T-helper 9 cell (primary cell): ENCODE data around the gene SIL1.
"Not testable (repeated sequence)": the region's sequence is repeated elsewhere in the genome, so short reads cannot be mapped to it uniquely, and the experiment has no call there.

ENCODE experiments used
- DNase-seq: peaks from one replicate; pipeline ENCODE4 v3.0.0-alpha.2; 2020

SIL1 gene

DNA sequence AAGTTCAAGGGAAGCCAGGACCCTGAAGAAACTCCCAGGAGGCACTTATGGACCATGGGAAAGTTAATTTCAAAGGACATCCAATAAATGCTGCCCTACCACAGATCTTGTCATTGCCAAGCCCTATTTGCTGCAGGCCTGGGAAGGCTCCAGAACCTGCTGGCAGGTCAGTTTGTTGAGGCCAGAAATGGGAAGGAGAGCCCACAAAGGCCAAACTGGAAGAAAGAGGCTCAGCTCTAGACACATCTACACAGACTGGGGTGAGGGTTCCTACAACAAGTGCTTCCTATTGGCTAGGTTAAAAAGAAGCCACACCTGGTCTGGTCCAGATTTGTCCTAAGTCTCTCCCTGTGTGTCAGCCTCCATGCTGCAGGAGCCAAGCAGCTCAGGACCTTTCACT lies 94.4 kb downstream of the SIL1 start:
- no peak for DNase-seq

DNA sequence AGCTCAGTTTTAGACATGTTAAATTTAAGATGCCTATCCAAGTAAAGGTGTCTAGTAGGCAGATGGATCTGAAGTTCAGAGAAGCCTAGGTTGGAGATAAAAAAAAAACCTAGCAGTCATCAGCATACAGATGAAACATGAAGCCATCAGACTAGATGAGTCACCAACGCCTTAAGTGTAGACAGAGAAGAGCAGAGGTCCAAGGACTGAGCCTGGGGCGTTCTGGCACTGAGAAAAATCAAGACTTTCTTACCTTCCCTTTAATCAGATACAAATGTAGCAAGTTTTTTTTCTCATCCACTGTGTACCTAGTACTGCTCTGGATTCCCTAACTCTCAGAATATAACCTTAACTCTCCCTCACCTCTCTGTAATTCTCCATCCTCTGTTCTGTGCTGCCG lies 97.3 kb downstream of the SIL1 start:
- DNase-seq, result no peak

DNA sequence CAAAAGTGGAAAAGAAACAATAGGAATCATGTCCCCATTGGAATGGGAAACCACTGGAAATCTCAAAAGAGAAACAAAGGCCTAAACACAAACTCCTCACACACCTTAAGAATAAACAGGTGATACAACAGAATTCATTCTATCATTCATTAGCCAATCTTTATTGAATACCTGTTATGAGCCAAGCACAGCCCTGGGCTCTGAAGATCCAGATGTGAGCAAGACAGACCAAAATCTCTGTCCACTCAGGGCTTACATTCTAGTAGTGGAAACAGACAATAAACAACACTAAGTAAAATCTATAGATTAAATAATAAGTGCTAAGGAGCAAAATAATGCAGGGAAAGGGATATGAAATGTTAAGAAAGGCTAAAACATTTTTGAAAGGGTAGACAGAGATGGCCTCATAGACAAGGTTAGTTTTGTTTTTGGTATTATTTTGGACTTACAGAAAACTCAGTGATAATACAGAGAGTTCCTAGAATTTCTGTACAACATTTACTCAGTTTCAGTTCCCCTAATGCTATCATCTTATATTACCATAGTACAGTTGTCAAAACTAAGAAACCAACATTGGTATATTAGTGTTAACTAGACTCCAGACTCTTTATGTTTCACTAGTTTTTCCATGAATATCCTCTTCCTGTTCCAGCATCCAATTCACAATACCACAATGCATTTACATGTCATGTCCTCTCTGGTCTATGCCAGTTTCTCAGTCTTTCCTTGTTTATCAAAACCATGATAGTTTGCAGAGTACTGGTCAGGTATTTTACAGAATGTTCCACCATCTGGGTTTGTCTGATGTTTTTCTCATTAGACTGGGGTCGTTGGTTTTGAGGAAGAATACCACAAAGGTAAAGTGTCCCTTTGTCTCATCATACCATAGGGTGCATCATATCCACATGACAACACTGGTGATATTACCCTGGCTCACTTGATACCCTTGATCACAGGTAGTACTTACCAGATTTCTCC lies 103.7 kb downstream of the SIL1 start:
- DNase-seq, result no peak

DNA sequence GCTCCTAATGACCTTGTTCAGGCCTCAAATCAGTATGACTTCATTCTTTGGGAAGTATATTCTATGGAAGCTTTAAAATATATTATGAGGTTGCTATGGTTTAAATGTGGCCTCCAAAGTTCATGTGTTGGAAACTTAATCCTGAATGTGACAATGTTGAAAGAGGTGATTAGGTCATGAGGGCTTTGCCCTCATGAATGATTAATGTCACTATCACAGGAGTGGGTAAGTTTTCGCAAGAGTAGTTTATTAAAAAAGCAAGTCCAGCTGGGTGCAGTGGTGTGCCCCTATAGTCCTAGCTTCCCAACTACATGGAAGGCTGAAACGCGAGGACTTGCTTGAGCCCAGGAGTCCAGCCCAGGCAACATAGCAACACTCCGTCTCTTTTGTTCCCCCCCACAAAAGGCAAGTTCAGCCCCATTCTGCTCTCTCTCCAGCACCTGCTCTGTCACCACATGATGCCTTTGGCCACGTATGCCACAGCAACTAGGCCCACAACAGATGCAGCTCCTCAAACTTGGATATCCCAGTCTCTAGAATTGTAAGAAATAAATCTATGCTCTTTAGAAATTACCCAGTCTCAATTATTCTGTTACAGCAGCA lies 105.3 kb downstream of the SIL1 start:
- no peak for DNase-seq

DNA sequence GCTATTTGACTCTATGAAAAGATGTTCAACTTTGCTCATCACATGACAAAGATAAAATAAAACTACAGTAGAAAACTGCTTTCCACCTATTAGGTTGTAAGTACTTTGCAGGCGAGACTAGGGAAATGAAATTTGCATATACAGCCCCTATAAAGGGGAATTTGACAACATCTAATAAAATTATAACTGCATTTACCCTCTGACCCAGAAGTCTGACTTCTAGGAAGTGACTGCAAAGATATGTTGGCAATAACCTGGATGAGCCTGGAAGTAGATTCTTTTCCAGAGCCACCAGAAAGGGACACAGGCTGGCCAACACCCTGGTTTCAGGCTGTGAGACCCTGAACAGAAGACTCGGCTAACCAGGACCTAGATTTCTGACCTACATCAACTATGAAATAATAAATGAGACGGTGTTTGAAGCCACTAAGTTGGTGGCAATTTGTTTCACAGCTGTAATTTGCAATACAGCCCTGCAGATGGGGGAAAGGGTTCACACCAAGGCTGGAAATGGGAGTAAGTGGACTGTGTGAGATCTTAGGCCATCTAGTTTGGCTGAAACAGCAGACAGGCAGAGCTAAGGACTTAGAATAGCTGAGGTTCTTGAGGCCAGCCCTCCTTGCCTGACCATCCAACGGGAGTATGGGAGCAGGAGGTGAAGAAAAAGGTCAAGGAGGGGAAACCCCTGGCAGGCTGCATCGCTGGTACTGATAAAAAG lies 106.6 kb downstream of the SIL1 start:
- DNase-seq, result no peak

DNA sequence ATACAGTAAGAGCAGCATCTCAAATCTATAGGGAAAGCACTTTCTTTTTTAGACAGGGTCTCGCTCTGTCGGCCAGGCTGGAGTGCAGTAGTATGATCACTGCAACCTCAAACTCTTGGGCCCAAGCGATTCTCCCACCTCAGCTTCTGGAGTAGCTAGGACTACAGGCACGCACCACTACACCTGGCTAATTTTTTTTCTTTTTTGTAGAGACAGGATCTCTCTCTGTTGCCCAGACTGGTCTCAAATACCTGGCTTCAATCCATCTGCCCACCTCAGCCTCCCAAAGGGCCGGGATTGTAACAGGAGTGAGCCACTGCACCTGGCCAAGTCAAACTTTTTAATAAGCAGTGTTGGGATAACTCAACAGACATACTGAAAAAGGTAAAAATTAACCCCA lies 107.6 kb downstream of the SIL1 start:
- no peak for DNase-seq

DNA sequence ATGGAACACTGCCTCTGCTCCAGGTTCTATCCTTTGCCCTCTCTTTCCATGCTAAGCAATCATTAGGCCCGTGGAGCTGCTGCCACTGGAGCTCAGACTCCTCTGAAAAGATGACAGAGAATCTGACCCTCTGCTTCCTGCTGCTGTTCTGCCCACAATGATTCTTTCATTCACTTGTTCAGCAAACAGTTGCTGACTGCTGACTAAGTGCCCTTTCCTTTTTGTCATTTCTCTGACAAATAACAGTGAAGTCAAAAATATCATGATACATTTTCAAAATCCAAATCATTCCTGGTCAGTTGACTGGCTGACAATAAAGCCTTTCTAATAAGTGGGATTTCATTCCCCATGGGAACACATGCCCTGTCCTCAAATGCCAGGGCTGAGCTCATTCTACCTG lies 110.1 kb downstream of the SIL1 start:
- DNase-seq, result no peak

DNA sequence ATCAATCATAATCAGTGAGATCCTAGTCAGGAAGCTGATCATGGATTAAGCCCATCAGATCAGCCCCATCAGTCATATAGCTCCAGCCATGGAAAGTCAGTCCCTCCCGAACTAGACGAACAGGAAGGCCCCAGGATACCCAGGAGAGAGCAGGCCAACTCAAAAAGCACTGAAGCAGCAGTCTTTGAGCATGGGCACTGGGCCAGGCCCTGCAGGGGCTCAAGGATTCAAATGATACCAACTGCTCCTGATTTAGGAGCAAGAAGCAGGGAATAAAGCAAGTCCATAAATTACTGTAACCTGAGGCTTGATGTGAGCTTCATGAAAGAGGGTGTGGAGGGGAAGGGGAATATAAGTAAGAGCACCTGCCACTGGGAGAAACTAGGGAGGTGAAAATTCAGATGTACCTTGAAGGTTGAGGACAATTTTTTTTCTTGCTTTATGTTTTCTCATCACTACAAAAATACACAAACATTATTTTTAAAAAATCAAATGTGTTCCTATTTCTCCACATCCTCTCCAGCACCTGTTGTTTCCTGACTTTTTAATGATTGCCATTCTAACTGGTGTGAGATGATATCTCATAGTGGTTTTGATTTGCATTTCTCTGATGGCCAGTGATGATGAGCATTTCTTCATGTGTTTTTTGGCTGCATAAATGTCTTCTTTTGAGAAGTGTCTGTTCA lies 115.2 kb downstream of the SIL1 start:
- no peak for DNase-seq

DNA sequence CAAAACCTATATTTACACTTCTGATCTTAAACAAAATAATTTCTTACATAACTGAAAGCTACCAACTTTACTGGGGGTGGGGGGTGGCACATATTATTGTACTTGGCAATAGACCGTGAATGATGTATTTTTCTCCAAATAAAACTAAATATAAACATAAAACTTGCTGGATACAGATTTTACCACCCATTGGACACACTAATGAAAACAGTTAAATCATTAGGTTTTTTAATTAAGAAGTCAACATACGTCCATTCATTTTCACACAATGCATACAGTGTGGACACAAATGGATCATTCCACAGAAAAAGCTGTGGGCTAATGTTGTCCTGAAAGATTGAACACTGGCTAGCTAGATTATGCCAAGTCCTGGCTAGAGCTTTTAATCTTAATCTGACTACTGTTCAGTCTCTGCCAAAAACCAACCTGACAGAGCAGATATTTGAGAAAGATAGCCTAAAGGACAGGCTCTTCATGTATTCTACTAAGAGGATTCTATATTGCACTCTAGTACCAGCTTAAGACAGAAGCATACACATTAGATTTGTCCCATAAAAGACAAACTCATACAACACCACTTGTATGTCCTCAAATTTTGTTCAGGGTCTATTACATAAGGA lies 118.1 kb downstream of the SIL1 start:
- DNase-seq, result no peak

DNA sequence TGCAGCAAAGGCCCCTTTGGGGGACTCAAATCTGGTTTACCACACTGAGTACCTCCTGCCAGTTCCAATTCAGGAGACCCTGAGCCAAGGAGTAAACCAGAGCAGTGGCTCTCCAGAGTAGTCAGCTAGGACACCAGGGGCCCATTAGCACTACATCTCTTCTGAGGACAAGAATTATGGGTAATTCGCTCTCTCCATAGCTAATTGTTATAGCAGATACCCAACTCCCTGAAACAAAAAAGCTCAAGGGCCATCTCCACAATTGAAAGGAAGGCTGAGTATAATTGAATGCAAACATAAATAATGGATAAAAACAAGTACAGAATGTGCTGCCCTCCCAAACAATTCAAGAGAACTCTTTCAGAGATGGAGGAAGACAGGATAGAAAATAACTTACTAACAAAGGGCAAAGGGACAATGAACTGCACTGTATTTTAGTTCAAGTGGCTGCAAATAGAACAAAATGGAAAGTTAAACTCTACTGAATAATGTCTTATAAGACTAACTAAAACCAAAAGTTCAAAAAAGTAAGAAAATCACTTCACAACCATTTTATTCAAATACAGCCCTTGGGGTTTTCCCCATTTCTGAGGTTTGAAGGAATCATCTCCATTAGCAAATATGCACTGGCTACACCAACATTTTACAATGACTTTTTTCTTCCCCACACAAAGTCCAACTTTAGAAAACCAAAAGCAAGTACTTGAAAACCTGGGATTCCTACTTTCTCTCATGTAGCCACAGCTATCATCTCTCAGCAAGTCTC lies 118.8 kb downstream of the SIL1 start:
- DNase-seq, result no peak

DNA sequence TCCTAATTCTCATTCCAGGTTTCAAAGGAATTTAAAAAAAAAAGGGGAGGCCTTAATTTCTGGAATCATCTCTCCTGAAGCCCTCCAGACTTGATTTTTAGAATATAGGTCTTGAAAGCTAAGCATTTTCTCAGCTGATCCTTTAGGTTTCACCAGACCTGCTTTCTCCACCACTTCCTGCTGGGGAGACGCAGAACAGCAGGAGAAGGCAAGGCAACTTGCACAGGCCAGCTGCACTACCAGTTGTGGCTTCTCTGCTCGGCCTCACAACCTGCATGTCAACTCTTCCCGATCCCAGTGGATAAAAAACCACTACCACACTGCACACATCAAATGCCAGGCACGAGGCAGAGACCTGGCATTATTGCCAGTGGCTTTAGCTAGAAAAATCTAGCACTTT lies 119.8 kb downstream of the SIL1 start:
- no peak for DNase-seq

DNA sequence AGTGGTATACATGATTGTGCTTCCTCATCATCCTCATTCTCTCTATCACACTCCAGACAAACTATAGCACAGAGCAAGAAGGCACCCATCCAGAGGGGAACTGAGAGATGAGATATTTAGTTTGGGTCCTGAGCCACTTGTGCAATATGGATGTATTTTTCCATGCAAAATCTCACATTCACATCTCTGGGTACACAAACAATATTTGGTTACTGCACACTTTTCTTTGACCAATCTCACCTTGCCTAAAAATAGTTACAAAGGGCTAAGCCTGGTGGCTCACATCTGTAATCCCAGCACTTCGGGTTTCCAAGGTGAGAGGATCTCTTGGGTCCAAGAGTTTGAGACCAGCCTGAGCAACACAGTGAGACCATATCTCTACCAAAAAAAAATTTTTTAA lies 120.3 kb downstream of the SIL1 start:
- no peak for DNase-seq

DNA sequence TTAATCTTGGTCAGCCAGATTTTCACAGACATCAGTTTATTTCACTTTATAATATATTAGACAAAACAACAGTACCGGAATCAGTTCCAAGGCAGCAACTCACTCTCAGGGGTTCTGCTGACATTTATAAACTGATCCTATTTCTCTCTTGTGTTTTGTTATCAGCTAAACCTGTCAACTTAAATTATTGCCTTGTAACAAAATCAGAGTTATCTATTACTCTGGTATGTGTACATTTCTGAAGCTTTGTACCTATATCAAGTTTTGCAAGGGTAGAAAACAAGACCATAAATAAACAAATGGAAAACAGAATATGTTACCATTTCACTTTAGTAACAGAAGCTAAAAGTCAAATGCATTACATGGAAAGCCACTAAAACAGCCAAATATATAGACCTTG lies 122.1 kb downstream of the SIL1 start:
- no peak for DNase-seq

DNA sequence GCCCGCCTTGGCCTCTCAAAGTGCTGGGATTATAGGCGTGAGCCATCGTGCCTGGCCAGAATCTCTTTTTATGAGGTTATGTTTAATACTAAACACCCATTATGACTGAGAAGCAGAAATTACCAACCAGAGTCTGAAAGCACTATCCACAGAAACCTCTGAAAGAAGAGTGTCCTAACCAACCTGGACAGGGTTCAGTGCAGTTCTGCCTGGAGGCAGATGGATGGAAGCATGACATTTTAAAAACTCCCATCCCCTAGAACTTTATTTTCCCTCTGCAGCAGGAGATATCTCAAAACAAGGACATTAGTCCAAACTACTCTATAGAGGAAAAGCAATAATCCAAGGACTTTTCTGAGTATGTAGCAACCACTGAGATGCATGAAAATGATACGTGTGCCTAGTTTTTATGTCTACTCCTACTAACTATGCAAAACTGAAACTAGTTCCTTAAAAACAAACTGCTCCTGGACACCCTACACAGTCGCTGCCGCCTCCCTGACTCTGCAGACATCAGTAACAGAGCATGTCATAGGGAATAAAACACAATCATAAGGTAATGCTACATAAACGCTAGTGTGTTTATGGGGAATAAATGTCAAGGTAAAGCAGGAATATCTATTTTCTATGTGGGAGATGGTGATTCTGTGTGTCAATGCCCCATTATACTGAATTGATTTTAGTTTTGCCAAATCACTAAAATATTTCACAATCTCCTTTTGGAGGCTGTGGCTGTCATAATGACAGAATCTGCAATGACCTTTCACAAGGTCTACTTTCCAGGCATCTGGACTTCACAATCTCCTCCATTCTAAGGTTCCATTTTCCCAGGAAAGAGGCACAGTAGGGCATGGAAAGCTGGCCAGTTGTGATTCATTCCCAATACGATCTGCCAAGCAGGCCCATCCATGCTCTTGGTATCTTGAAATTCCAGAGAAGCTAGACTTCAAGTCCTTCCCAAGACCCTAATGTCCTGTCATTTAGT lies 122.8 kb downstream of the SIL1 start:
- no peak for DNase-seq

DNA sequence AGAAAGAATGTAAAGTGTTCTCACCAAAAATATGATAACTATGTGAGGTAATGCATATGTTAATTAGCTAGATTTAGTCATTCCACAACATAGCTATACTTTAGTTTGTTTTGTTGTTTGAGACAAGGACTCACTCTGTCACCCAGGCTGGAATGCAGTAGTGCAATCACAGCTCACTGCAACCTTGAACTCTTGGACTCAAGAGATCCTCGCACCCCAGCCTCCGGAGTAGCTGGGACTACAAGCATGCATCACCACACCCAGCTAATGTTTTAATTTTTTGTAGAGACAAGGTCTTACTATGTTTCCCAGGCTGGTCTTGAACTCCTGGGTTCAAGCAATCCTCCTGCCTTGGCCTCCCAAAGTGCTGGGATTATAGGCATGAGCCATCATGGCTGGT lies 124.2 kb downstream of the SIL1 start:
- DNase-seq, result not testable (repeated sequence)

DNA sequence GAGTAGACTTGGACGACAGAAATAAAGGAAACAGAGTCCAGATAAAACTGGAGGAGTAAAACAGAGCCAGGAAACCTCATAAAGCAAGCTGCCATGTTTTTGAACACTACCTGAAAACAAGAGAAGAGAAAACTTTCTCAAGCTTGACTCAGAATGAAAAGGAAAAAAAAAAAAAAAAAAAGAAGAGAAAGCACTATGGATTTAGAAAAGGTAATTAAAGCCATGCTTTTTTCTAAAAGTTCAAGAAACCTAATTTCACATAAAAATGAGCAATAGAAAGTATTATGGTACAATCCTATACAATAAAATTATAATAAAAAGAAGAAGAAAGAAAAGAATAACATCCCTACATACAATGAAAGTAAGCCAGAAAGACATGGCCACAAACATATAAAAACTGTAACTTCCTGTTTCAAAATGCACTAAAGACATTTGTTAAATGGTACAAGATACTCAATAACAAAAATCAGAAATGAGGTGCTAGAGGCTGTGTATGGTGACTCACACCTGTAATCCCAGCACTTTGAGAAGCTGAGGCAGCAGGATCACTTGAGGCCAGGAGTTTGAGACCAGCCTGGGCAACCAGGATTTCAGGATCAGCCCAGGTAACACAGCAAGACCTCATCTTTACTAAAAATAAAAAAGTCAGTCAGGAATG lies 129.5 kb downstream of the SIL1 start:
- DNase-seq, result no peak

DNA sequence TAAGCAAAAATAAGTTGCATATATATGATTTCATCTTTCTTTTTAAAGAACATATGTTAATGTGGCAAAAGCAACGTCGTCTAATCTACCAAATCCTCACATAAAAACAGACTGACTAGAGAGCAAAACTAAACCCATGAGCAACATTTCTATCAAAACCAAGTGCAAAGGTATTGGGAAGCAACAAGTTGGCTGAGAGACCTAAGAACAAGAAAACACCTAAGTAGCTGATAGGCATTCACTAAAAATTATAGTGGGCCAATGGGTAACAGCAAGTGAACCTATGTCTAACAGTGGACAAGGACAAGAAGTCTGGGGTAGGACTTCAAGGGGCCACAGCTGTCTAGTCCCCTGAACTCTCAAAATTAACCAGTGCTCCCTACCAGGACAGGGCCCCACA lies 130.1 kb downstream of the SIL1 start:
- no peak for DNase-seq

DNA sequence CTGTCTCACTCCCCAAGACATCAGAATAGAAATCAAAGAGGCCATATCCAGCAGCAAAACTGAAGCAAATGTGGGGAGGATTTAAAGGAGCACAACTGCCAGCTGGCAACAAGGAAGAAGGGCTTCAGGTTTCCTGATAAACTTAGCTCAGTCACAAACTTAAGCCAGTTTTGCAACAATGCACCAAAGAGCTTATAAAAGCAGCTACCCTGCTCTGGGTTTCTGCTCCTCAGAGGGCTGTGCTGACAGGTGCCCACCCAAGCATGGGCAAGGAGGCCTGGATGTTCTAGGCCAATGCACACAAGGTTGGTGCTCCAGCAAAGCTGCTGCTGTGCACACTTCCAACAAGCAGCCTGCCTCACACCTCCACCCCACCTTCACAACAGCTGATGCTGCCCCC lies 132.9 kb downstream of the SIL1 start:
- no peak for DNase-seq

DNA sequence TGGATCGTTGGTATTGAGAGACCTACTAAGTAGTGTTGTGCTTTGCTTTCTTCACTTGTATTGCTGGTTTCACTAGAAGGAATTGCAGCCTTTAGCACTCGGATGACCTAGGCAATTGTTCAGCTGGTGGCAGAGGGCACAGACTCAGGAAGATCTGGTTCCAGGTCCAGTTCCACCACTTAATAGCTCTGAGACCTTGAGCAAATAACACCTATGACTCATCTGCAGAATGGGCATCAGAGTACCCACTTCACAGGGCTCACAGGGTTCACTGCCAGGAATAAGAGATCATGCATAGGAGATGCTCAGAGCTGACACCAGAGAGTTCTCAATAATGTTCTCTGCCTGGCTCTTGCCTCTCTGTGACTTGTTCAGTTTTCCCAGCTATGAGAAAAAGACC lies 133.6 kb downstream of the SIL1 start:
- DNase-seq, result no peak

DNA sequence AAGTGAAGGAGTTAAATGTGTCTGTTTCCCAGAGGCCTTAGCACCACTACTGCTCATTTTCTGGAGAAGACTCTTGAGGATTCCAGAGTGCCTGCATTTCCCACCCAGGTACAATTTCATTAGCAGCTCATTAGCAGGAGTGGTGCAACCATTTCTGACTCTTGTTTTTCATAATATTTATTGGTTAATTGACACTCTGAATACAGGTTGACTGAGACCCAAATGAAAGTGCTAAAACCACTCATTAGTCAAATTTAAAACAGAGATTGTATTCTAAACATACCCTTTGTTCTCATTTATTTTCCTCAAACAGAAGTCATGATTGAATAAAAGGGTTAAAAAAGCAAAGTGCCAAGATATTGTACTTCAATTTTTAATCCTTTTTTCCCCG lies 134.5 kb downstream of the SIL1 start:
- no peak for DNase-seq
